Peyer's patch (tissue), 4 donors: ENCODE results near the gene ATG101. TPM values are rescaled to one million over a fixed set of nuclear protein-coding genes. Genes with fewer than 3 reads are reported as not detected.

ENCODE experiments used
- DNase-seq, 3 donors: peaks; one replicate each; pipeline ENCODE4 v3.0.0-alpha.2; 2017 to 2019
- H3K27ac ChIP-seq, 4 donors: fragments of 200-600 bp; sonication (generic); one replicate each; pipeline ENCODE4 v1.5.1; 2016 to 2019
- H3K27me3 ChIP-seq, 2 donors: fragments of 200-600 bp; sonication (generic); one replicate each; pipeline ENCODE4 v1.5.1; 2019
- H3K36me3 ChIP-seq, 3 donors: fragments of 200-600 bp; sonication (generic); one replicate each; pipeline ENCODE4 v1.5.1; 2016 to 2019
- H3K4me1 ChIP-seq, 4 donors: fragments of 200-600 bp; sonication (generic); one replicate each; pipeline ENCODE4 v1.5.1; 2016 to 2019
- H3K4me3 ChIP-seq, 4 donors: fragments of 200-600 bp; sonication (generic); 1 replicate in 3 of 4; 2 replicates in 1 of 4; pipeline ENCODE4 v1.5.1; 2016 to 2019; ENCODE audit warnings: mild to moderate bottlenecking in 1 of 4
- H3K9me3 ChIP-seq, 4 donors: fragments of 200-600 bp; sonication (generic); one replicate each; pipeline ENCODE4 v1.5.1; 2016 to 2019; ENCODE audit warnings: mild to moderate bottlenecking in 1 of 4
- CTCF ChIP-seq, 6 experiments: fragments of 450-650 bp in 4 of 6; fragments of 200-600 bp in 2 of 6; sonication (generic) in 1 of 6; IDR thresholded peaks; one replicate each; pipeline ENCODE4 v1.5.1; 2017 to 2019; ENCODE audit warnings: antibody characterized with exemption in 6 of 6, mild to moderate bottlenecking in 3 of 6, moderate library complexity in 1 of 6
- POLR2A ChIP-seq, 2 donors: fragments of 450-650 bp; IDR thresholded peaks; one replicate each; pipeline ENCODE4 v1.5.1; 2017; ENCODE audit warnings: antibody characterized with exemption in 2 of 2, mild to moderate bottlenecking in 2 of 2, moderate library complexity in 2 of 2
- total RNA-seq, 4 donors: library from RNA; depleted of rRNA; stranded (reverse); fragments of >200 nt; gene quantifications; one replicate each; pipeline ENCODE4 v1.1.0, GENCODE V29; 2016

ATG101 gene
- total RNA-seq, 4 donors from 2014 or later, result 31.5 to 39.6 (median 33.9) TPM

- no peak overlapping the region for H3K27ac ChIP-seq
- no peaks in the 10 kb centered on the region for H3K36me3 ChIP-seq
- no peak for DNase-seq
- H3K4me3 ChIP-seq, result no peak overlapping the region
- H3K9me3 ChIP-seq, result no peaks in the 10 kb centered on the region
- no peaks in the 10 kb centered on the region for H3K27me3 ChIP-seq
- no peak for TF ChIP-seq POLR2A (IDR thresholded peaks at IDR 0.05)
- TF ChIP-seq CTCF (IDR thresholded peaks at IDR 0.05), result no peak
- H3K4me1 ChIP-seq, result peaks cover 0 to 23% (median 10%) of the 10 kb centered on the region in 4 donors
Observed at GRCh38 chr12:52123487-52124186, 53.9 kb downstream of the ATG101 start.

DNA sequence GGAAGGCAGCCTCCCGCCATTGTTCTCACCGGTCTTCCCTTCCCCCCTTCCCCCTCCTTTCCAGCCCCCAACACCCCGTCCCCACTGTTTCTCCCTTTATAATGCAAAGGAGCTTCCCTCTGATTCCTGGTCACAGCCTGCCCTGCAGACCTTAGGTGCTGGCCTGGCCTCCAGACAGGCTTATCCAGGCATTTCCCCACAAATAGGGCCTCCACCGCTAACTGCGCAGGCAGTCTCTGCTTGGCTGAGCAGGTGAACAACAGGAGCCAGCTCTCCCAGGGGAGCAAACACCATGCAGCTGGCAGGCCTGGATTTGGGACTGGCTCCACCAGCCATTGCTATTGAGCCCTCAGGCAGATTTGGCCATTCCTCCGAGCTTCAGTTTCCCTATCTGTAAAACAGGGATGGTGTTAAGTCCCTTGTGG is 55.7 kb downstream of the ATG101 start:
- no peaks in the 10 kb centered on the region for H3K9me3 ChIP-seq
- H3K36me3 ChIP-seq, result no peaks in the 10 kb centered on the region
- H3K4me3 ChIP-seq, result no peak overlapping the region
- no peak for TF ChIP-seq CTCF (IDR thresholded peaks at IDR 0.05)
- DNase-seq, result no peak
- peaks cover 0 to 10% (median 0%) of the 10 kb centered on the region in 4 donors for H3K4me1 ChIP-seq
- H3K27me3 ChIP-seq, result no peaks in the 10 kb centered on the region
- no peak overlapping the region for H3K27ac ChIP-seq

DNA sequence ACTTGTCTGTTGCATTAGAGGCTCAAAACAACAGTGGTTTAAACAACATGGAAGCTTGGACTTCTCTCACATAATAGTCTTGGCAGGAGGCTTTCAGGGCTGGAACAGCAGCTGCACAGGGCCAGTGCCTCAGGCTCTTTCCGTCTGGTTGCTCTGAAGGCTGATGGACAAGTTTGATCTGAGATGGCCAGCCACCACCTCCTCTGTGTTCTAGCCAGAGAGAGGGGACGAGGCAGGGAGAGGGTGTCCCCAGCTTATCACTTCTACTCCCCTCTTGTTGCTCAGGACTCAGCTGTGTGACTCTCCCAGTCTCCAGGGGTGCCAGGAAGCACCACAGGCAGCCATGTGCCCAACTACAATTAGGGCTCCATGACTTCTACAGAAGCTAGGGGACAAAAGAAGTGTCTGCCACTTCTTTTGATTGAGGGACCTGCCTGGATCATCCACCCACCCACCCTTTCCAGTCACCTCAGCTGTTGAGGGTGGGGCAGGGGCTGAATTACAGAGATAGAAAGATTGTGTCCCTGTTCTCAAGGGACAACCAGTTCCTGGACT is 56.3 kb downstream of the ATG101 start:
- no peaks in the 10 kb centered on the region for H3K36me3 ChIP-seq
- H3K9me3 ChIP-seq, result no peaks in the 10 kb centered on the region
- H3K4me3 ChIP-seq, result no peak overlapping the region
- TF ChIP-seq POLR2A (IDR thresholded peaks at IDR 0.05) (no peak), CTCF (IDR thresholded peaks at IDR 0.05) (no peak)
- no peak for DNase-seq
- H3K27me3 ChIP-seq, result no peaks in the 10 kb centered on the region
- H3K4me1 ChIP-seq, result peaks cover 0 to 10% (median 0%) of the 10 kb centered on the region in 4 donors
- peak overlapping the region in 2 of 4 donors; percentile 20 to 69 for H3K27ac ChIP-seq

Other genes starting within 250 kb of the ATG101 start
- under 1 TPM in 1 of 4 donors, not detected in 3; 0.19 TPM for gene FIGNL2, start 221.3 kb upstream of the ATG101 start, total RNA-seq
- gene ANKRD33, start 181.9 kb upstream of the ATG101 start, total RNA-seq, result not detected
- 100 to 1,000 TPM in 1 of 4 donors, 10 to 100 TPM in 3; 46.4 to 169 (median 56.8) TPM for gene ACVRL1, start 162.5 kb upstream of the ATG101 start, total RNA-seq
- 10 to 100 TPM in 3 of 4 donors, 1 to 10 TPM in 1; 9.1 to 71.6 (median 59.2) TPM for gene ACVR1B, start 118.3 kb upstream of the ATG101 start, total RNA-seq
- gene TAMALIN, start 63.0 kb upstream of the ATG101 start, total RNA-seq, result 100 to 1,000 TPM in 1 of 4 donors, 10 to 100 TPM in 1, 1 to 10 TPM in 2; 1.2 to 112 (median 16.2) TPM
- 100 to 1,000 TPM in 1 of 4 donors, 10 to 100 TPM in 2, 1 to 10 TPM in 1; 3.9 to 265 (median 42.2) TPM for gene NR4A1, start 18.5 kb upstream of the ATG101 start, total RNA-seq
- 1 to 10 TPM in 2 of 4 donors, not detected in 2; 1.4 to 6.6 TPM for gene SMIM41, start 9.7 kb downstream of the ATG101 start, total RNA-seq
- gene KRT80, start 122.0 kb downstream of the ATG101 start, total RNA-seq, result under 1 TPM in 2 of 4 donors, not detected in 2; 0.13 to 0.38 TPM
- gene KRT7, start 163.3 kb downstream of the ATG101 start, total RNA-seq, result 1 to 10 TPM in 1 of 4 donors, under 1 TPM in 1, not detected in 2; 0.67 to 1.2 TPM
- not detected for gene KRT86, start 204.7 kb downstream of the ATG101 start, total RNA-seq
- gene KRT81, start 221.6 kb downstream of the ATG101 start, total RNA-seq, result not detected